Measurements from ENCODE around the gene SYT11.

DNA sequence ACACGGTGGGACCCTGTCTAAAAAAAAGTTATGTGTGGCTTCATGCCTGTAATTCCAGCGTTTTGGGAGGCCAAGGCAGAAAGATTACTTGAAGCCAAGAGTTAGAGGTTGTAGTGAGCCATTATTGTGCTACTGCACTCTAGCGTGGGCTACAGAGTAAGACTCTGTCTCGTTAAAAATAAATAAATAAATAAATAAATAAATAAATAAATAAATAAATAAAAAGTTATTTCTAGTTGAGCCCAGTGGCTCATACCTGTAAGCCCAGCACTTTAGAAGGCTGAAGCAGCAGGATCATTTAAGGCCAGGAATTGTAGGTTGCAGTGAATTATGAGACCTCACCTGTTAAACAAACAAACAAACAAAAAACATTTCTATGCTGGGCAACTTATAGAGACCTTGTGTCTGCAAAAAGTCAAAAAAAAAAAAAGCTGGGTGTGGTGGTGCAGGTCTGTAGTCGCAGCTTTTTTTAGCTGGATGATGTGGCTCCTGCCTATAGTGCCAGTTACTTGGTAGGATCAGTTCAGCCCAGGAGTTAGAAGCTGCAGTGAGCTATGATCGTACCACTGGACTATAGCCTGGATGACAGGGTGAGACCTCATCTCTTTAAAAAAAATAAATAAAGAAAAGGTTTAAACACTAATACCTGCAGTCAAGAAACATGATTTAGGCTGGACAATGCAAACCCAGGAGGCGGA lies 27.9 kb upstream of the SYT11 start:
- TF ChIP-seq EZH2 (IDR thresholded peaks at IDR 0.05; ENCODE audit: borderline replicate concordance) (no peak), EZH2phosphoT487 (IDR thresholded peaks at IDR 0.05; ENCODE audit: low read depth, severe bottlenecking, unreplicated experiment) (no peak)
- TF ChIP-seq, protein P1, sequence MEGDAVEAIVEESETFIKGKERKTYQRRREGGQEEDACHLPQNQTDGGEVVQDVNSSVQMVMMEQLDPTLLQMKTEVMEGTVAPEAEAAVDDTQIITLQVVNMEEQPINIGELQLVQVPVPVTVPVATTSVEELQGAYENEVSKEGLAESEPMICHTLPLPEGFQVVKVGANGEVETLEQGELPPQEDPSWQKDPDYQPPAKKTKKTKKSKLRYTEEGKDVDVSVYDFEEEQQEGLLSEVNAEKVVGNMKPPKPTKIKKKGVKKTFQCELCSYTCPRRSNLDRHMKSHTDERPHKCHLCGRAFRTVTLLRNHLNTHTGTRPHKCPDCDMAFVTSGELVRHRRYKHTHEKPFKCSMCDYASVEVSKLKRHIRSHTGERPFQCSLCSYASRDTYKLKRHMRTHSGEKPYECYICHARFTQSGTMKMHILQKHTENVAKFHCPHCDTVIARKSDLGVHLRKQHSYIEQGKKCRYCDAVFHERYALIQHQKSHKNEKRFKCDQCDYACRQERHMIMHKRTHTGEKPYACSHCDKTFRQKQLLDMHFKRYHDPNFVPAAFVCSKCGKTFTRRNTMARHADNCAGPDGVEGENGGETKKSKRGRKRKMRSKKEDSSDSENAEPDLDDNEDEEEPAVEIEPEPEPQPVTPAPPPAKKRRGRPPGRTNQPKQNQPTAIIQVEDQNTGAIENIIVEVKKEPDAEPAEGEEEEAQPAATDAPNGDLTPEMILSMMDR (IDR thresholded peaks at IDR 0.05; ENCODE audit: poor library complexity): no peak
